Osteocyte (in vitro differentiated cells): ENCODE data around the gene SDCBP2. TPM values are rescaled to one million over a fixed set of nuclear protein-coding genes. Genes with fewer than 3 reads are reported as not detected.

ENCODE experiments used
- DNase-seq: peaks from one replicate; pipeline ENCODE4 v3.0.0; 2021; ENCODE audit warnings: mixed read lengths; ENCODE audit not compliant: unreplicated experiment; ENCODE audit errors: extremely low spot score
- H3K27ac Mint-ChIP-seq: one replicate; pipeline ENCODE4 v1.8.0; 2021; ENCODE audit warnings: mild to moderate bottlenecking, mixed read lengths; ENCODE audit not compliant: unreplicated experiment
- H3K27me3 Mint-ChIP-seq: one replicate; pipeline ENCODE4 v1.8.0; 2021; ENCODE audit warnings: mixed read lengths; ENCODE audit not compliant: unreplicated experiment
- H3K36me3 Mint-ChIP-seq: one replicate; pipeline ENCODE4 v1.8.0; 2021; ENCODE audit warnings: mixed read lengths; ENCODE audit not compliant: unreplicated experiment
- H3K4me1 Mint-ChIP-seq: one replicate; pipeline ENCODE4 v1.8.0; 2021; ENCODE audit warnings: mixed read lengths; ENCODE audit not compliant: unreplicated experiment
- H3K4me3 Mint-ChIP-seq: one replicate; pipeline ENCODE4 v1.8.0; 2021; ENCODE audit warnings: mild to moderate bottlenecking, moderate library complexity, mixed read lengths; ENCODE audit not compliant: unreplicated experiment
- H3K9me3 Mint-ChIP-seq: one replicate; pipeline ENCODE4 v1.8.0; 2021; ENCODE audit warnings: mixed read lengths; ENCODE audit not compliant: unreplicated experiment
- total RNA-seq: library from RNA; stranded (reverse); gene quantifications from 2 replicates; pipeline ENCODE4 v1.2.1, GENCODE V29; 2021
- TF ChIP-seq, protein P1 (sequence below): fragments of 200-600 bp; sonication (generic); IDR thresholded peaks from 2 replicates; pipeline ENCODE4 v1.5.0; 2021; ENCODE audit warnings: antibody characterized with exemption, mild to moderate bottlenecking, moderate library complexity

SDCBP2 gene
- total RNA-seq, 1 donor from 2014 or later, result 0.97 TPM

DNA sequence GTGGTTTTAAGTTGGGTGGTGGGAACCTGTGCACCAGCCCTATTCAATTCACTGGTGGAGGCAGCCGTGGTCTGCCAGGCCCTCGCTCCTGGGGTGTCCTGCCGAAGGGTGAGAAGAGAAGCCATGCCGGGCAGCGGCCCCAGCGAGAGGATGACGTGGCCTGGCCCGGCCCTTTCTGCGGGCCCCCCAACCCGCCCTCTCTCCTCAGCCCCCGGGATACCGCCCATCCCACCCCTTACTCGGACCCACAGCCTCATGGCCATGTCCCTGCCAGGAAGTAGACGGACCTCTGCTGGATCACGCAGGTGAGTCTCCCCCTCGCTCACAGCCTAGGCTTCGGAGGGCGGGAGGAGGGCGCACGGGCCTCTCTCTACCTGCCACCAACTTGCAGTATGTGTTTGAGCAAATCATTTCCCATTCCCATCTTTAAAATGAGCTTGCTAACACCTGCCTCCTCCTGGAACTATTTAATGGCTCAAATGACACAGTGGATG lies 32.8 kb downstream of the SDCBP2 start:
- no peak overlapping the region for H3K27ac Mint-ChIP-seq
- peaks cover under 1% of the 10 kb centered on the region for H3K4me1 Mint-ChIP-seq
- no peaks in the 10 kb centered on the region for H3K27me3 Mint-ChIP-seq
- no peak for DNase-seq
- TF ChIP-seq, protein P1, sequence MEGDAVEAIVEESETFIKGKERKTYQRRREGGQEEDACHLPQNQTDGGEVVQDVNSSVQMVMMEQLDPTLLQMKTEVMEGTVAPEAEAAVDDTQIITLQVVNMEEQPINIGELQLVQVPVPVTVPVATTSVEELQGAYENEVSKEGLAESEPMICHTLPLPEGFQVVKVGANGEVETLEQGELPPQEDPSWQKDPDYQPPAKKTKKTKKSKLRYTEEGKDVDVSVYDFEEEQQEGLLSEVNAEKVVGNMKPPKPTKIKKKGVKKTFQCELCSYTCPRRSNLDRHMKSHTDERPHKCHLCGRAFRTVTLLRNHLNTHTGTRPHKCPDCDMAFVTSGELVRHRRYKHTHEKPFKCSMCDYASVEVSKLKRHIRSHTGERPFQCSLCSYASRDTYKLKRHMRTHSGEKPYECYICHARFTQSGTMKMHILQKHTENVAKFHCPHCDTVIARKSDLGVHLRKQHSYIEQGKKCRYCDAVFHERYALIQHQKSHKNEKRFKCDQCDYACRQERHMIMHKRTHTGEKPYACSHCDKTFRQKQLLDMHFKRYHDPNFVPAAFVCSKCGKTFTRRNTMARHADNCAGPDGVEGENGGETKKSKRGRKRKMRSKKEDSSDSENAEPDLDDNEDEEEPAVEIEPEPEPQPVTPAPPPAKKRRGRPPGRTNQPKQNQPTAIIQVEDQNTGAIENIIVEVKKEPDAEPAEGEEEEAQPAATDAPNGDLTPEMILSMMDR, result no peak
- no peaks in the 10 kb centered on the region for H3K9me3 Mint-ChIP-seq
- peaks cover 4% of the 10 kb centered on the region for H3K36me3 Mint-ChIP-seq
- H3K4me3 Mint-ChIP-seq, result no peak overlapping the region

DNA sequence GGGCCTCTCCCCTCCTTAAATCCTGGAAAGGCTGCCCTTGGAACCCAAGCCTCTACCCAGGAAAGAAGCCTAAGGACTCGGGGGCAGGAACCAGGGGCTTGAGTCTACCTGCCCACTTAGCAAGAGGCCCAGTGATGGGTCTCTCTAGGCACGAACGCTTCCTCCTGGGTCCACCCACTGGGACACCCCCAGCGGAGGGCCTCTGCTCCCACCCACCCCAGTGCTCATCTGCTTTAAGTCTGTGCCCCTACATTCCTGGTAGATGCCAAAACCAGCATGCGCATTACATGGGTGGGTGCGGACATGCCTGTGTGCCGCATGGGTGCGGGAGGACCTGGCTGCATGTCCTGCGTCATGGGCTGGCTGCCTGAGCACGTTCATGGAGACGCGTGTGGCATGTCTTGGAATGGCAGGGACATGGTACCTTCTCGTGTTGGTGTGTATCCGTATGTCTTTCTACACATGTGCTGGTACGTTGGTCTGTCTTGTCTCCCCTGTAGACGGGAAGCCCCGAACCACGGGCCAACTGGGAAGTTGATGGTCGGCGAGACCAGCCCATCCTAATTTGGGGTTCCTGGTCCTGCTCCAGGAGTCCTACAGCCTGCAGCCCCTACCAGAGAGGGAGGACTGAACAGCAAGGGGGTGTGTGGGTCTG lies 33.5 kb downstream of the SDCBP2 start:
- Mint-ChIP-seq H3K9me3 (no peaks in the 10 kb centered on the region), H3K4me1 (peaks cover 2% of the 10 kb centered on the region), H3K27me3 (no peaks in the 10 kb centered on the region), H3K27ac (no peak overlapping the region), H3K36me3 (peaks cover 4% of the 10 kb centered on the region), H3K4me3 (no peak overlapping the region)
- TF ChIP-seq, protein P1, result no peak
- no peak for DNase-seq

DNA sequence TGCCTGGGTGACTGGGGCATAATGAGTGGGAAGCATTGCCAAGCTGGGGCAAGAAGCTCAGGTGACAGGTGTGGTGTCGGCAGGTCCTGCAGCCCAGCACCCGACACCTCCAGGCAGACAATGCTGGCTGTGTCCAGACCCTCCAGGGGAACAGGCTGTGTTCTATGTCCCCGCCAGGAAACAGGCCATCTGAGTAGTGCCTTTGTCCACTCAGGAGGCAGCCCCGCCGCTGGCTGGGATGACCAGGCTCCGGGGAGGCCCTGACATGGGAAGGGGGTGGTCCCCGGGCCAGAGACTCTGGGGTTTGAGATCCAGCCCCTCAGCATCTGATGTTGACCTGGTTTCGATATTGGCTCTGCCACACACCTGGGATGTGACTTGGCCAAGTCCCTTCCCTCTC lies 34.4 kb downstream of the SDCBP2 start:
- no peak for DNase-seq
- peaks cover 4% of the 10 kb centered on the region for H3K36me3 Mint-ChIP-seq
- H3K27ac Mint-ChIP-seq, result no peak overlapping the region

DNA sequence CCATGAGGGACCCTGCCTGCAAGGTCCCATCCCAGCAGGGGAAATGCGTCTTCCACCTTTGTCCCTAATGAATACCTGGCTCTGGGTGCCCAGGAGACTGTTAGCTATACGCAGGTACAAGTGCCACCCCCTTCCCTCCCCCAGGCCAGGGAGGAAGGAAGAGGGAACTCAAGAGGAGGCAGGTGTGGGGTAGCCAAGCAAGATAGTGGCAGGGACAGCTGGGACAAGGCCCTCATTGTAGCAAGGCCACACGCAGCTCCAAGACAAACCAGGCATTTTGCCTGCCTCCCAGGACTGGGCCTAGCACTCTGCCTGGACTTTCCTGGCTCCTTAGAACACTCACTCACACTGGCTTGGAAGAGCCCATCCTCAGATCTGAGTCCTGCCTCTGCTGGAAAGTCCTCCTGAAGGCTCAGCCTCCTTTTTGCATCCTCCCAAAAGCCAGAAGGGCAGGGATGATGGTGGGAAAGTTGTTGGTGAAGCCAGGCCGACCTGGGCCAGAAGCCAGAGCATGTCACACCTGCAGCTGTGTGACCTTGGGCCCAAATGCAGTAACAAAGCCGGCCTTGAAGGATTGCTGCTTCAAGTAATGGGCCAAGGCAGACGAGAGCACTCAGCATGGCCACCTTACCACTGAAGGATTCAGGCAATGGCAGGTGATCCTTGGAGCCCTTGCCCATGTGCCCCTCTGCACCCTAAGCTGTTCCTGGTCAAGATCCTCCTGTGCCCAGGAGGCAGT lies 35.1 kb downstream of the SDCBP2 start:
- TF ChIP-seq, protein P1, result no peak
- Mint-ChIP-seq H3K9me3 (no peaks in the 10 kb centered on the region), H3K36me3 (peaks cover under 1% of the 10 kb centered on the region), H3K4me1 (peaks cover 2% of the 10 kb centered on the region), H3K27me3 (no peaks in the 10 kb centered on the region), H3K4me3 (no peak overlapping the region), H3K27ac (no peak overlapping the region)
- no peak for DNase-seq

More for the DNA sequence above, 34.4 kb downstream of the SDCBP2 start:
- Mint-ChIP-seq H3K27me3 (no peaks in the 10 kb centered on the region), H3K4me1 (peaks cover 2% of the 10 kb centered on the region), H3K4me3 (no peak overlapping the region), H3K9me3 (no peaks in the 10 kb centered on the region)
- TF ChIP-seq, protein P1, result no peak

DNA sequence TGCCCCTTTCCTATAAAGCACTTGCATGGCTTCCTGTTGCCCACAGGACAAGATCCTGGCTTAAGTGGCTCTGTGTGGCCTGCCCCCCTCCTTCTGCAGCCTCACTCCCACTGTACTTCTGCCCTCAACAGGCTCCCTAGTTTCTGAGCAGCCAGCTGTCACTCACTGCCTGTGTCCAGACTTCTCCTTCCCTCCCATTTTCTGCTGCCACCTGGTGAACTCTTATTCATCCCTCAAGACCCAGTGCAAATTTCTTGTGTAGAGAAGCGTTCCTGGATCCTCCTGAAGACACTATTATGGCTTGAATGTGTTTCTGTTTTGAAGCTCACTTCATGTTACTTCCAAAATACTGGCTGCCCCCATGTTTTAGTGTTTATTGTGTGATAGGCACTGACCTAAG lies 36.3 kb downstream of the SDCBP2 start:
- H3K4me1 Mint-ChIP-seq, result peaks cover 2% of the 10 kb centered on the region
- DNase-seq, result no peak
- H3K27ac Mint-ChIP-seq, result no peak overlapping the region
- no peaks in the 10 kb centered on the region for H3K27me3 Mint-ChIP-seq
- H3K4me3 Mint-ChIP-seq, result no peak overlapping the region
- no peaks in the 10 kb centered on the region for H3K9me3 Mint-ChIP-seq
- TF ChIP-seq, protein P1, result no peak
- no peaks in the 10 kb centered on the region for H3K36me3 Mint-ChIP-seq
